SK-N-SH (cell line): ENCODE measurements around the gene GSG1L. TPM values are rescaled to one million over a fixed set of nuclear protein-coding genes. Genes with fewer than 3 reads are reported as not detected.
"Not testable (repeated sequence)": the region's sequence is repeated elsewhere in the genome, so short reads cannot be mapped to it uniquely, and the experiment has no call there.

Experiments used
- CTCF ChIA-PET: fragments of 300-600, 350-600 bp; formaldehyde crosslinking; extraction: SDS; loops from one replicate; lab custom pipeline; 2021; lab: Yijun Ruan, JAX
- POLR2A ChIA-PET: fragments of 350-600 bp; sonication (Branson Sonifier 250); formaldehyde crosslinking; extraction: SDS; loops from one replicate; lab custom pipeline; 2020; ENCODE audit warnings: antibody characterized with exemption, inconsistent platforms; lab: Yijun Ruan, JAX
- DNase-seq: peaks from one replicate; pipeline ENCODE4 v3.0.0; 2012
- H2AFZ ChIP-seq: fragments of 200-600 bp; sonication (generic); 2 replicates; pipeline ENCODE4 v1.8.1; 2016; ENCODE audit warnings: antibody characterized with exemption, mild to moderate bottlenecking, low read depth
- H3F3A ChIP-seq: fragments of 200-600 bp; sonication (generic); replicated peaks from 2 replicates; pipeline ENCODE3; 2016; ENCODE audit warnings: antibody characterized with exemption, mild to moderate bottlenecking; ENCODE audit not compliant: insufficient read depth
- H3K27ac ChIP-seq, 2 experiments: fragments of 200-500 bp in 1 of 2; fragments of 200-600 bp in 1 of 2; sonication (Bioruptor generic) in 1 of 2; sonication (generic), shearing (Covaris generic) in 1 of 2; 2 replicates each; pipeline versions ENCODE4 v1.5.1 to v1.6.1; 2014 to 2016; ENCODE audit warnings: low read depth in 2 of 2, inconsistent platforms in 1 of 2, low read length in 1 of 2, mild to moderate bottlenecking in 1 of 2, mixed read lengths in 1 of 2
- H3K27me3 ChIP-seq: fragments of 200-600 bp; sonication (generic), shearing (Covaris generic); 2 replicates; pipeline ENCODE4 v1.6.1; 2016; ENCODE audit warnings: mixed run types; ENCODE audit not compliant: insufficient read depth
- H3K36me3 ChIP-seq, 2 experiments: fragments of 200-500 bp in 1 of 2; fragments of 200-600 bp in 1 of 2; sonication (Bioruptor generic) in 1 of 2; sonication (generic) in 1 of 2; replicated peaks in 1 of 2; 2 replicates each; pipeline versions ENCODE3 to v1.5.1; 2014 to 2016; ENCODE audit warnings: low read length in 1 of 2, mild to moderate bottlenecking in 1 of 2; ENCODE audit not compliant: insufficient read depth in 2 of 2, control insufficient read depth in 1 of 2
- H3K4me1 ChIP-seq, 2 experiments: fragments of 200-500 bp in 1 of 2; fragments of 200-600 bp in 1 of 2; sonication (Bioruptor generic) in 1 of 2; sonication (generic), shearing (Covaris generic) in 1 of 2; 2 replicates each; pipeline versions ENCODE4 v1.5.1 to v1.6.1; 2014 to 2016; ENCODE audit warnings: low read depth in 1 of 2, low read length in 1 of 2, mixed run types in 1 of 2; ENCODE audit not compliant: insufficient read depth in 2 of 2, control insufficient read depth in 1 of 2
- H3K4me2 ChIP-seq: fragments of 200-600 bp; sonication (generic), shearing (Covaris generic); 2 replicates; pipeline ENCODE4 v1.6.1; 2017; ENCODE audit warnings: mixed run types
- H3K4me3 ChIP-seq, 2 experiments: fragments of 200-500 bp in 1 of 2; fragments of 200-600 bp in 1 of 2; sonication (Bioruptor generic) in 1 of 2; sonication (generic), shearing (Covaris generic) in 1 of 2; 2 replicates each; pipeline versions ENCODE4 v1.5.1 to v1.8.1; 2014 to 2016; ENCODE audit warnings: low read depth in 2 of 2, inconsistent platforms in 1 of 2, low read length in 1 of 2, mild to moderate bottlenecking in 1 of 2, mixed read lengths in 1 of 2, moderate library complexity in 1 of 2
- H3K79me2 ChIP-seq: fragments of 200-600 bp; sonication (generic); 2 replicates; pipeline ENCODE4 v1.8.1; 2017; ENCODE audit warnings: mild to moderate bottlenecking; ENCODE audit not compliant: insufficient read depth
- H3K9ac ChIP-seq: fragments of 200-600 bp; sonication (generic); 2 replicates; pipeline ENCODE4 v1.6.1; 2017; ENCODE audit warnings: mixed run types
- H3K9me2 ChIP-seq: fragments of 200-600 bp; sonication (generic); 2 replicates; pipeline ENCODE4 v1.6.1; 2017; ENCODE audit warnings: mixed run types
- H3K9me3 ChIP-seq: fragments of 200-600 bp; sonication (generic); 2 replicates; pipeline ENCODE4 v1.6.1; 2017; ENCODE audit warnings: mixed run types, mild to moderate bottlenecking, moderate library complexity
- H4K20me1 ChIP-seq: fragments of 200-600 bp; sonication (generic); 2 replicates; pipeline ENCODE4 v1.6.1; 2017; ENCODE audit warnings: mild to moderate bottlenecking, mixed run types; ENCODE audit not compliant: insufficient read depth
- CTCF ChIP-seq: fragments of 200-600 bp; sonication (generic); IDR thresholded peaks from 2 replicates; pipeline ENCODE4 v1.6.1; 2017; ENCODE audit warnings: antibody characterized with exemption, mild to moderate bottlenecking, moderate library complexity
- EZH2phosphoT487 ChIP-seq: fragments of 200-600 bp; sonication (generic); IDR thresholded peaks from 2 replicates; pipeline ENCODE4 v1.6.1; 2017; ENCODE audit warnings: low read depth, mixed run types, mild to moderate bottlenecking, antibody characterized with exemption, moderate library complexity, borderline replicate concordance
- FOXJ3 ChIP-seq: sonication (generic); formaldehyde crosslinking; IDR thresholded peaks from 2 replicates; pipeline ENCODE4 v1.5.1; 2020; ENCODE audit warnings: mild to moderate bottlenecking, missing genetic modification reagents
- FOXM1 ChIP-seq: IDR thresholded peaks from 2 replicates; pipeline ENCODE4 v1.4.0; 2012; ENCODE audit warnings: low read depth, mild to moderate bottlenecking
- GATA2 ChIP-seq: sonication (generic); formaldehyde crosslinking; IDR thresholded peaks from 2 replicates; pipeline ENCODE4 v1.5.0; 2020; ENCODE audit warnings: mild to moderate bottlenecking, missing genetic modification reagents
- IRF3 ChIP-seq: fragments of 150-350 bp; IDR thresholded peaks from 2 replicates; pipeline ENCODE4 v1.6.1; 2016; ENCODE audit warnings: mild to moderate bottlenecking, low read depth, low read length
- JUND ChIP-seq: IDR thresholded peaks from 2 replicates; pipeline ENCODE4 v1.4.0; 2012
- NFIC ChIP-seq: IDR thresholded peaks from 2 replicates; pipeline ENCODE4 v1.4.0; 2012; ENCODE audit warnings: borderline replicate concordance
- RCOR1 ChIP-seq: fragments of 150-350 bp; IDR thresholded peaks from 2 replicates; pipeline ENCODE4 v1.6.1; 2017; ENCODE audit warnings: antibody characterized with exemption, low read length
- RFX5 ChIP-seq: IDR thresholded peaks from 2 replicates; pipeline ENCODE4 v1.6.1; 2012; ENCODE audit warnings: mild to moderate bottlenecking, improper control_type of control experiment, low read length
- RXRA ChIP-seq: IDR thresholded peaks from 2 replicates; pipeline ENCODE4 v1.4.0; 2012; ENCODE audit warnings: low read depth, mild to moderate bottlenecking, borderline replicate concordance
- SIN3A ChIP-seq: IDR thresholded peaks from 2 replicates; pipeline ENCODE4 v1.6.1; 2012; ENCODE audit warnings: low read depth, mild to moderate bottlenecking, low read length, moderate library complexity, borderline replicate concordance
- SMC3 ChIP-seq: IDR thresholded peaks from 2 replicates; pipeline ENCODE4 v1.6.1; 2012; ENCODE audit warnings: low read depth, low read length, improper control_type of control experiment
- TAF1 ChIP-seq: IDR thresholded peaks from 2 replicates; pipeline ENCODE4 v1.6.1; 2012; ENCODE audit warnings: low read depth, mild to moderate bottlenecking, low read length, moderate library complexity, borderline replicate concordance
- TCF12 ChIP-seq: IDR thresholded peaks from 2 replicates; pipeline ENCODE4 v1.4.0; 2012
- TEAD4 ChIP-seq: IDR thresholded peaks from 2 replicates; pipeline ENCODE4 v1.4.0; 2012; ENCODE audit warnings: mild to moderate bottlenecking, borderline replicate concordance; ENCODE audit not compliant: insufficient read depth
- WGBS: methylation state at CpG from one replicate; pipeline ENCODE4 v1.1.6; 2017; ENCODE audit warnings: low lambda C conversion rate; 5-methylcytosine and 5-hydroxymethylcytosine counted together
- polyA plus RNA-seq, 3 experiments: library from polyadenylated mRNA; depleted of rRNA; stranded (reverse); fragments of >200 nt; gene quantifications; 2 replicates each; pipeline ENCODE4 v1.2.3, GENCODE V29; 2012
- TF ChIP-seq, protein P1 (sequence below): IDR thresholded peaks from 2 replicates; pipeline ENCODE4 v1.4.0; 2012; ENCODE audit warnings: low read depth, borderline replicate concordance
- TF ChIP-seq, protein P2 (sequence below): fragments of 150-350 bp; IDR thresholded peaks from 2 replicates; pipeline ENCODE4 v1.6.1; 2017; ENCODE audit warnings: antibody characterized with exemption, low read length, low read depth, borderline replicate concordance
- TF ChIP-seq, protein P3 (sequence below): IDR thresholded peaks from 2 replicates; pipeline ENCODE4 v1.4.0; 2012; ENCODE audit warnings: low read depth

The GSG1L gene
- polyA plus RNA-seq, 1 of the 3 experiments (the other 2 are of a cell fraction) = not detected

DNA sequence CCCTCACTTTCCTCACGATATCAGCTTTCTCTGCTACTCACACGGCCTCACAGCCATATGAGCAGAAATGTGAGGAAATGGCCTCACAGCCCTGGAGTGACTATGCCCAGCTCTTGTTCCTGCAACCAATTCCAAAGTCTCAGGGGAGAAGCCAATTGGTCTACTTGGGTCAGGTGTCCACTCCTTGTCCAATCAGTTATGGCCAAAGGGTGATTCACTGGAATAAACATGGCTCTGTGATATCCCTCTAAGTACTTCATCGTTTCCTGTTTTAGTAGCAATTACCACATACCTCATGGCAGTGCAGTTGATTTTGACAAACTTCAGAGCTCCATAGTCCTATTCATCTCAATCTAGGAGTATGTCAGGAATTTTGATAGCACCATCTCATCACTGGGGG, 318.2 kb downstream of the GSG1L start:
- WGBS = 95% methylated on average over 3 of the region's 3 CpGs
- TF ChIP-seq, protein P1, sequence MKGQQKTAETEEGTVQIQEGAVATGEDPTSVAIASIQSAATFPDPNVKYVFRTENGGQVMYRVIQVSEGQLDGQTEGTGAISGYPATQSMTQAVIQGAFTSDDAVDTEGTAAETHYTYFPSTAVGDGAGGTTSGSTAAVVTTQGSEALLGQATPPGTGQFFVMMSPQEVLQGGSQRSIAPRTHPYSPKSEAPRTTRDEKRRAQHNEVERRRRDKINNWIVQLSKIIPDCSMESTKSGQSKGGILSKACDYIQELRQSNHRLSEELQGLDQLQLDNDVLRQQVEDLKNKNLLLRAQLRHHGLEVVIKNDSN = peak; percentile 25; the same call in 1 of the 2 replicates
- TF ChIP-seq SIN3A = no peak

GRCh38 chr16:27743963-27744362, 319.6 kb downstream of the GSG1L start:
- DNase-seq = no peak
- CTCF ChIA-PET = interaction anchor here (1.8 kb wide), 1 partner anchor 104 kb away, joined by 5 read pairs; no protein-coding TSS in a partner anchor
- H3K36me3 ChIP-seq = peaks cover 7 to 8% of the 10 kb centered on the region in 2 experiments
- no peaks in the 10 kb centered on the region for H3K27me3 ChIP-seq
- TF ChIP-seq, protein P1 = no peak
- TF ChIP-seq TAF1 = no peak
- TF ChIP-seq EZH2phosphoT487 = no peak
- no peak for TF ChIP-seq NFIC
- TF ChIP-seq CTCF = no peak
- TF ChIP-seq TCF12 = no peak
- TF ChIP-seq RFX5 = no peak
- no peak for TF ChIP-seq FOXJ3
- no peak for TF ChIP-seq IRF3
- no peak for TF ChIP-seq RCOR1
- no peak for TF ChIP-seq SMC3
- TF ChIP-seq JUND = no peak
- no peak for TF ChIP-seq TEAD4
- TF ChIP-seq FOXM1 = no peak
- TF ChIP-seq, protein P2, sequence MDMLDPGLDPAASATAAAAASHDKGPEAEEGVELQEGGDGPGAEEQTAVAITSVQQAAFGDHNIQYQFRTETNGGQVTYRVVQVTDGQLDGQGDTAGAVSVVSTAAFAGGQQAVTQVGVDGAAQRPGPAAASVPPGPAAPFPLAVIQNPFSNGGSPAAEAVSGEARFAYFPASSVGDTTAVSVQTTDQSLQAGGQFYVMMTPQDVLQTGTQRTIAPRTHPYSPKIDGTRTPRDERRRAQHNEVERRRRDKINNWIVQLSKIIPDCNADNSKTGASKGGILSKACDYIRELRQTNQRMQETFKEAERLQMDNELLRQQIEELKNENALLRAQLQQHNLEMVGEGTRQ = no peak
- no peak for TF ChIP-seq GATA2 (CRISPR knock-in tag)
- TF ChIP-seq RXRA = no peak
- TF ChIP-seq, protein P3, sequence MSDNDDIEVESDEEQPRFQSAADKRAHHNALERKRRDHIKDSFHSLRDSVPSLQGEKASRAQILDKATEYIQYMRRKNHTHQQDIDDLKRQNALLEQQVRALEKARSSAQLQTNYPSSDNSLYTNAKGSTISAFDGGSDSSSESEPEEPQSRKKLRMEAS = no peak
- no peaks in the 10 kb centered on the region for H3K4me1 ChIP-seq
- no peak overlapping the region for H3K4me3 ChIP-seq
- no peak overlapping the region for H3K9ac ChIP-seq
- H3K27ac ChIP-seq = no peak overlapping the region
- no peaks in the 10 kb centered on the region for H3K79me2 ChIP-seq
- no peaks in the 10 kb centered on the region for H3K9me3 ChIP-seq
- 91% methylated on average over 5 of the region's 5 CpGs for WGBS
- no peak overlapping the region for H2AFZ ChIP-seq
- H4K20me1 ChIP-seq = no peaks in the 10 kb centered on the region
- H3K9me2 ChIP-seq = no peaks in the 10 kb centered on the region
- POLR2A ChIA-PET = no interaction called here
- H3F3A ChIP-seq = no peaks in the 10 kb centered on the region
- H3K4me2 ChIP-seq = no peak overlapping the region

More for the DNA sequence above, 318.2 kb downstream of the GSG1L start:
- CTCF ChIA-PET = no interaction called here
- Histone ChIP-seq H3K9me2 (no peaks in the 10 kb centered on the region), H4K20me1 (no peaks in the 10 kb centered on the region), H2AFZ (no peak overlapping the region), H3K79me2 (no peaks in the 10 kb centered on the region), H3K9me3 (no peaks in the 10 kb centered on the region), H3K4me1 (no peaks in the 10 kb centered on the region), H3K27me3 (no peaks in the 10 kb centered on the region), H3K27ac (no peak overlapping the region), H3K36me3 (peaks cover 7 to 12% of the 10 kb centered on the region in 2 experiments), H3K9ac (no peak overlapping the region), H3K4me3 (no peak overlapping the region), H3F3A (no peaks in the 10 kb centered on the region), H3K4me2 (no peak overlapping the region)
- POLR2A ChIA-PET = no interaction called here
- no peak for DNase-seq

GRCh38 chr16:27743001-27743400, 320.5 kb downstream of the GSG1L start:
- H2AFZ ChIP-seq, H3K79me2 ChIP-seq, H3K27me3 ChIP-seq, DNase-seq, H3K4me3 ChIP-seq, H3K36me3 ChIP-seq, H3K9me3 ChIP-seq, H3K4me2 ChIP-seq, H4K20me1 ChIP-seq, H3K9me2 ChIP-seq, H3K27ac ChIP-seq, H3K9ac ChIP-seq, H3F3A ChIP-seq, H3K4me1 ChIP-seq, POLR2A ChIA-PET: not testable (repeated sequence)
- WGBS = 93% methylated on average over 3 of the region's 3 CpGs
- CTCF ChIA-PET = interaction anchor here (1.8 kb wide), 1 partner anchor 103 kb away, joined by 5 read pairs; no protein-coding TSS in a partner anchor
